BJ (cell line): ENCODE results near the gene SLC29A4. TPM values are rescaled to one million over a fixed set of nuclear protein-coding genes. Genes with fewer than 3 reads are reported as not detected.
"Not testable (repeated sequence)": the region's sequence is repeated elsewhere in the genome, so short reads cannot be mapped to it uniquely, and the experiment has no call there.

Experiments used
- CTCF ChIA-PET: fragments of 350-600 bp; formaldehyde crosslinking; extraction: SDS; loops from one replicate; lab custom pipeline; 2021; ENCODE audit warnings: antibody characterized with exemption, inconsistent platforms; lab: Yijun Ruan, JAX
- POLR2A ChIA-PET: fragments of 300-600 bp; sonication (Branson Sonifier 250); formaldehyde crosslinking; extraction: SDS; loops from one replicate; lab custom pipeline; 2021; ENCODE audit warnings: antibody characterized with exemption; lab: Charles Lee
- DNase-seq: peaks from one replicate; pipeline ENCODE4 v3.0.0-alpha.2; 2011; ENCODE audit warnings: low read depth
- H3K27me3 ChIP-seq: 2 replicates; pipeline ENCODE4 v1.6.0; 2011; ENCODE audit warnings: low read length; ENCODE audit not compliant: control insufficient read depth, insufficient read depth
- H3K36me3 ChIP-seq: 2 replicates; pipeline ENCODE4 v1.5.1; 2011; ENCODE audit warnings: low read length; ENCODE audit not compliant: control insufficient read depth, insufficient read depth
- H3K4me3 ChIP-seq: 2 replicates; pipeline ENCODE4 v1.5.1; 2011; ENCODE audit warnings: low read depth, mild to moderate bottlenecking, control low read depth, low read length
- polyA plus RNA-seq: library from polyadenylated mRNA; depleted of rRNA; stranded (reverse); fragments of >200 nt; gene quantifications from 2 replicates; pipeline ENCODE4 v1.2.3, GENCODE V29; 2011
- TF ChIP-seq, protein P1 (sequence below): IDR thresholded peaks from 2 replicates; pipeline ENCODE4 v1.5.1; 2011; ENCODE audit warnings: low read depth, mild to moderate bottlenecking, control low read depth, inconsistent platforms, low read length, moderate library complexity; ENCODE audit not compliant: insufficient read depth

The SLC29A4 gene
- polyA plus RNA-seq, 1 experiment, result 3.4 TPM

DNA sequence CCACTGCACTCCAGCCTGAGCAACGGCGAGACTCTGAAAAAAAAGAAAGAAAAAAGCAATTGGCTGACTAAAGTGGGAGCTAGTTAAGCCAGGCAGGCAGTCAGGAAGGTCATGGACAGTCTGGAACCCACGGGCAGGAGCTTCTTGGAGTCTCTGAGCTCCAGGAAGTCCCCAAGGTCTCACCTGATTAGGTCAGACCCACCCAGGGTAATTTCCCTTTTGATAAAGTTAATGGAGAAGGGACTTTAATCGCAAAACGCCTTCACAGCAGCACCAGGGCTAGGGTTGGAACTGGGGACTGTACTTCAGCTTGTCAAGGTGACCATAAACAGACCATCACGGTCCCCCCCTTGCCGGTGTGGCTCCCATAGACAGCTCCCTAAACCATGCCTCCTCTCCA is 6.6 kb downstream of the SLC29A4 start:
- ChIA-PET POLR2A (no interaction called here), CTCF (interaction anchor here (0.7 to 1.7 kb wide), 3 partner anchors 49 to 205 kb away, joined by 3 to 5 read pairs (median 3); no protein-coding TSS in a partner anchor)
- no peak for DNase-seq
- no peaks in the 10 kb centered on the region for H3K27me3 ChIP-seq
- no peaks in the 10 kb centered on the region for H3K36me3 ChIP-seq
- no peak overlapping the region for H3K4me3 ChIP-seq
- TF ChIP-seq, protein P1, sequence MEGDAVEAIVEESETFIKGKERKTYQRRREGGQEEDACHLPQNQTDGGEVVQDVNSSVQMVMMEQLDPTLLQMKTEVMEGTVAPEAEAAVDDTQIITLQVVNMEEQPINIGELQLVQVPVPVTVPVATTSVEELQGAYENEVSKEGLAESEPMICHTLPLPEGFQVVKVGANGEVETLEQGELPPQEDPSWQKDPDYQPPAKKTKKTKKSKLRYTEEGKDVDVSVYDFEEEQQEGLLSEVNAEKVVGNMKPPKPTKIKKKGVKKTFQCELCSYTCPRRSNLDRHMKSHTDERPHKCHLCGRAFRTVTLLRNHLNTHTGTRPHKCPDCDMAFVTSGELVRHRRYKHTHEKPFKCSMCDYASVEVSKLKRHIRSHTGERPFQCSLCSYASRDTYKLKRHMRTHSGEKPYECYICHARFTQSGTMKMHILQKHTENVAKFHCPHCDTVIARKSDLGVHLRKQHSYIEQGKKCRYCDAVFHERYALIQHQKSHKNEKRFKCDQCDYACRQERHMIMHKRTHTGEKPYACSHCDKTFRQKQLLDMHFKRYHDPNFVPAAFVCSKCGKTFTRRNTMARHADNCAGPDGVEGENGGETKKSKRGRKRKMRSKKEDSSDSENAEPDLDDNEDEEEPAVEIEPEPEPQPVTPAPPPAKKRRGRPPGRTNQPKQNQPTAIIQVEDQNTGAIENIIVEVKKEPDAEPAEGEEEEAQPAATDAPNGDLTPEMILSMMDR, result no peak

DNA sequence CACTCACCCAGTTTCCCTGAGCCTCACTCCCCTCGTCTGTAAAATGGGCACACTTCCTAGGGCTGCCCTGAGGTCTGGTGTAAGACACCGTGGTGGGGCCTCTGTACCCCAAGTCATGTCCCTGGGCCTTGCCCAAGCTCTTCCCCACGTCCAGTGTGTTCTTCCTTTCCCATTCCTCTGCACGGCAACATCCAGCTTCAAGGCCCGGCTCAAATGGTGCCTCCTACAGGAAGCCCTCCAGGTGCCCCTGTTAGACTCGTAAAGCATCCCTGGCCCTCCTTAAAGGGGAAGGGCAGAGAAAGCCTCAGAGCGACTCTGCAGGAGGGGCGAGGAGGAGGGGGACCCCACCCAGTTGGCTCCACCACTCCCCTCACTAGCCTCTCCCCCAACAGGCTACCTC is 8.6 kb downstream of the SLC29A4 start:
- POLR2A ChIA-PET, result no interaction called here
- TF ChIP-seq, protein P1, result no peak
- Histone ChIP-seq H3K4me3 (no peak overlapping the region), H3K27me3 (no peaks in the 10 kb centered on the region), H3K36me3 (no peaks in the 10 kb centered on the region; the same call in 1 of the 2 replicates)
- DNase-seq, result no peak
- CTCF ChIA-PET, result no interaction called here

DNA sequence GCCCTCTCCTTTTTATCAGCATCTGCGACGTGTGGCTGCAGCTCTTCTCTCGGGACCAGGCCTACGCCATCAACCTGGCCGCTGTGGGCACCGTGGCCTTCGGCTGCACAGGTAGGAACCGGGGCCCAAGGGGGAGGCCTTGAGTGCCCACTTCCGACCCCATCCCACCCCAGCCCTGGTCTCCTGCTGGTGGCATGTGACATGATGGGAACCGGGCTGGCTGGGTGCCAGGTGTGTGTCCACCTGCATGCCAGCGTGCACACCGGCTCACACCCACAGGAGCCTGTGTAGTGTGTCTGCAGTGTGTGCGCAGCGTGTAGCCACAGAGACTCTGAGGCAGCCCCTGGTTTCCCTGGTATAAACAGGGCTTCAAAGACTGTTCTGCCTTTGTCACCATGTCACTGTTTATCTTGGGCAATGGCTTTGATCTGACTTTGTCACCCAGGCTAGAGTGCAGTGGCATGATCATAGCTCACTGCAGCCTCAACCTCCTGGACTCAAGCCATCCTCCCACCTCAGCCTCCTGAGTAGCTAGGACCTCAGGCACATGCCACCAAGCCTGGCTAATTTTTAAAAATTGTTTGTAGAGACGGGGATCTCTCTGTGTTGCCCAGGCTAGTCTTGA is 9.1 kb downstream of the SLC29A4 start:
- H3K36me3 ChIP-seq, POLR2A ChIA-PET, H3K4me3 ChIP-seq, H3K27me3 ChIP-seq, DNase-seq, CTCF ChIA-PET: not testable (repeated sequence)

DNA sequence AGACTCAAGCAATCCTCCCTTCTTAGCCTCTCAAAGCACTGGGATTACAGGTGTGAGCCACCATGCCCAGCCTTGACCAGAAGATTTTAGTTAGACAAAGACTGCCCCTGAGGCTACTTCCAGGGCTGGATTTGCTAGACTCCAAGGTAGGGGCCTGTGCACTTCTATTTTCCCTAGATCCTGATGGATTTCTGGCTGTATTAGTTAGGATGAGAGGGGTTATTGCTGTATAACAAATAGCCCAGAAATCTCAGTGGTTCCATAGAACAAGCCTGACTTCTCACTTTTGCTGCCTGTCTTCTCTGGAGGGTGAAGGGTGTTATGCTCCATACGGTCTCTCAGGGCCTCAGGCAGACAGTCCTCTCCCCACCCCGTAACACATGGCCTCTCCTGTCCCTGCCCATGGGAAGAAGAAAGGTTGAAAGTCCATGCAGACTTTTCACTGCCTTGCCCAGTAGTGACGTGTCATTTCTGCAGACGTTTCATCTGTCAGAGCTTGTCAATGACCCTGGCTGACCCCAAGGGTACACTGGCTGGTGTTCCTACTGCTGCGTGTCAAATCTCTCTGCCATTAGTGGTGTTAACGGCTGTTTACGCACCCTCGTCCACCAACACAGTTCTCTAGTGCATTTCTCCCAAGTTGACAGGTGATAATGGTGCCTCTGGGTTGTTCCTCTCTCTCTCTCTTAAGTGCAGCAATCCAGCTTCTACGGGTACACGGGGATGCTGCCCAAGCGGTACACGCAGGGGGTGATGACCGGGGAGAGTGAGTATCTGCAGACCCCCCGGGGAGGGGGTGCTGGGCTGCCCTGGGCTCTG is 11.6 kb downstream of the SLC29A4 start:
- DNase-seq, result no peak

DNA sequence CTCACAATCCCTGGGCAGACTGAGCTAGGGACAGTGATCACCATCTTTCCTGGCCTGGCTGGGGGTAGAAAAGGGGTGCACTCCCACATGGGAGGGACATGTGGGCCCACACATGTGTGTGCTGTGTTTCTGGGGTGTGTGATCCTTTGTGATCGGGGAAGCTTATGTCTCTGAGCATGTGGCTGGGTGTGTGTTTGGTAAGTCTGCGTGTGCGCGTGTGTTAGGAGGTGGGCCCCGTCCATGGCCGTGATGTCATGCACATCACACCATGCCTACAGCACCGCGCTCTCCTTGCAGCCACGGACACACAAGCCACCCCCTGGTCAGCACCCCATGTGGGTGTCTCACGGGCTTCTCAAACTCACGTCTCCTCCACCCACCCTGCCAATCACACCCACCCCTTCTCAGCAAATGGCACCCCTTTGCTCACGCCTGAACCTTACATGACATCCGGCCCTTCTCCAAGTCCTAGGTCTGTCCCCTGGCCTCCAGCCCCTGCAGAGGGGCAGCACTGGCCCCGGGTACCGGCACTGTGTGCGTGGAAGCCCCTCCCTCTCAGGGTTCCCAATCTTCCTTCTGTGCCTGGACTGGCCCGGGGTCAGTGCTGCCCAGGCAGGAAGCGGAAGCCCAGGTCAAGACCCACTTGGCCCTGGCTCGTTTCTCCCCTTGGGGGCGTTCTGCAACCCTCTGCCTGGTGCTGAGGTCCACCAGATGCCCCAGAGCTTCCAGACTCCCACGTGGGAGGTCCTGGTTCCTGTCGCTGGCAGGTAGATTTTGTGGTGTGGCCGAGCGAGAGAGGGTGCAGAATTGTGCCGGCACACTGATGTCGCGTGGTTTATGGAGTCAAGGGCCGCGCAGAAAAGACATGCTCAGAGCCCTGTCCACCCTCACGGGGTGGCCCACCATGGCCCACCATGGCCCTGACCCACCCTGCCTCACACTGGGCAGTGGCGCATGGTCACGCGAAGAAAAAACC is 12.6 kb downstream of the SLC29A4 start:
- TF ChIP-seq, protein P1, result no peak
- DNase-seq, result no peak
- Histone ChIP-seq H3K4me3 (no peak overlapping the region), H3K27me3 (no peaks in the 10 kb centered on the region), H3K36me3 (no peaks in the 10 kb centered on the region; the same call in 1 of the 2 replicates)
- POLR2A ChIA-PET, result no interaction called here
- CTCF ChIA-PET, result no interaction called here

More for the DNA sequence above, 11.6 kb downstream of the SLC29A4 start:
- no peaks in the 10 kb centered on the region; the same call in 1 of the 2 replicates for H3K36me3 ChIP-seq
- no peaks in the 10 kb centered on the region for H3K27me3 ChIP-seq
- CTCF ChIA-PET, result no interaction called here
- TF ChIP-seq, protein P1, result no peak
- POLR2A ChIA-PET, result no interaction called here
- H3K4me3 ChIP-seq, result no peak overlapping the region
